ENCODE measurements around the gene ZNF577.

- TF ChIP-seq EZH2 (IDR thresholded peaks at IDR 0.05; ENCODE audit: borderline replicate concordance, insufficient read depth, low read depth, low read length, poor library complexity, severe bottlenecking) (no peak), CTCF (IDR thresholded peaks at IDR 0.05) (no peak)
Observed at GRCh38 chr19:51873097-51873496, 14.7 kb downstream of the ZNF577 start.
